ENCODE results near the gene USP32.

USP32 gene

GRCh38 chr17:60163108-60163784 lies 228.7 kb downstream of the USP32 start:
- Mint-ChIP-seq H3K4me1 (peaks cover 29% of the 10 kb centered on the region), H3K9me3 (no peaks in the 10 kb centered on the region), H3K27ac (no peak overlapping the region), H3K4me3 (no peak overlapping the region), H3K27me3 (peaks cover 40% of the 10 kb centered on the region)
- DNase-seq (no peak), ATAC-seq (no peak)

GRCh38 chr17:60161598-60162330 lies 230.2 kb downstream of the USP32 start:
- Mint-ChIP-seq H3K9me3 (no peaks in the 10 kb centered on the region), H3K4me3 (no peak overlapping the region), H3K27me3 (peaks cover 44% of the 10 kb centered on the region), H3K4me1 (peaks cover 21% of the 10 kb centered on the region), H3K27ac (peak overlapping the region; percentile 38 to 49)
- DNase-seq, result no peak
- no peak for ATAC-seq

GRCh38 chr17:60160829-60161501 lies 231.0 kb downstream of the USP32 start:
- H3K4me1 Mint-ChIP-seq, result peaks cover 16% of the 10 kb centered on the region
- no peak for DNase-seq
- H3K27ac Mint-ChIP-seq, result peak overlapping the region in 1 of 2 donors; percentile 58
- H3K9me3 Mint-ChIP-seq, result no peaks in the 10 kb centered on the region
- H3K27me3 Mint-ChIP-seq, result peaks cover 51% of the 10 kb centered on the region
- H3K4me3 Mint-ChIP-seq, result no peak overlapping the region
- no peak for ATAC-seq

- ATAC-seq (no peak), DNase-seq (no peak)
- H3K4me1 Mint-ChIP-seq, result peaks cover 6% of the 10 kb centered on the region
- no peaks in the 10 kb centered on the region for H3K9me3 Mint-ChIP-seq
- no peak overlapping the region for H3K4me3 Mint-ChIP-seq
- peaks cover 51% of the 10 kb centered on the region for H3K27me3 Mint-ChIP-seq
- no peak overlapping the region for H3K27ac Mint-ChIP-seq
Measured at GRCh38 chr17:60159479-60159866, 232.5 kb downstream of the USP32 start.

GRCh38 chr17:60158751-60159478 lies 233.0 kb downstream of the USP32 start:
- no peak for DNase-seq
- Mint-ChIP-seq H3K27ac (no peak overlapping the region), H3K4me3 (no peak overlapping the region), H3K9me3 (no peaks in the 10 kb centered on the region), H3K4me1 (peaks cover 6% of the 10 kb centered on the region), H3K27me3 (peaks cover 51% of the 10 kb centered on the region)
- no peak for ATAC-seq

- no peak overlapping the region for H3K27ac Mint-ChIP-seq
- peaks cover 55% of the 10 kb centered on the region for H3K27me3 Mint-ChIP-seq
- no peaks in the 10 kb centered on the region for H3K4me1 Mint-ChIP-seq
- H3K4me3 Mint-ChIP-seq, result no peak overlapping the region
- no peak for ATAC-seq
- DNase-seq, result no peak
- H3K9me3 Mint-ChIP-seq, result no peaks in the 10 kb centered on the region
Measured at GRCh38 chr17:60157487-60158040, 234.4 kb downstream of the USP32 start.

GRCh38 chr17:60156746-60157145 lies 235.2 kb downstream of the USP32 start:
- no peak overlapping the region for H3K4me3 Mint-ChIP-seq
- H3K27me3 Mint-ChIP-seq, result peaks cover 55% of the 10 kb centered on the region
- no peaks in the 10 kb centered on the region for H3K4me1 Mint-ChIP-seq
- no peak overlapping the region for H3K27ac Mint-ChIP-seq
- H3K9me3 Mint-ChIP-seq, result no peaks in the 10 kb centered on the region
- no peak for DNase-seq
- ATAC-seq, result no peak

- no peak for DNase-seq
- no peak overlapping the region for H3K4me3 Mint-ChIP-seq
- H3K4me1 Mint-ChIP-seq, result peaks cover 9% of the 10 kb centered on the region
- H3K27me3 Mint-ChIP-seq, result peaks cover 55% of the 10 kb centered on the region
- H3K27ac Mint-ChIP-seq, result no peak overlapping the region
- H3K9me3 Mint-ChIP-seq, result no peaks in the 10 kb centered on the region
- ATAC-seq, result no peak
Measured at GRCh38 chr17:60155815-60156214, 236.1 kb downstream of the USP32 start.

- peaks cover 55% of the 10 kb centered on the region for H3K27me3 Mint-ChIP-seq
- H3K27ac Mint-ChIP-seq, result no peak overlapping the region
Measured at GRCh38 chr17:60155427-60155814, 236.5 kb downstream of the USP32 start.

GRCh38 chr17:60154616-60155426 lies 237.1 kb downstream of the USP32 start:
- Mint-ChIP-seq H3K27ac (no peak overlapping the region), H3K9me3 (no peaks in the 10 kb centered on the region), H3K4me1 (peaks cover 17% of the 10 kb centered on the region), H3K4me3 (no peak overlapping the region), H3K27me3 (peaks cover 55% of the 10 kb centered on the region)
- DNase-seq (no peak), ATAC-seq (no peak)

More at GRCh38 chr17:60155427-60155814, 236.5 kb downstream of the USP32 start:
- H3K9me3 Mint-ChIP-seq, result no peaks in the 10 kb centered on the region
- DNase-seq, result no peak
- H3K4me3 Mint-ChIP-seq, result no peak overlapping the region
- H3K4me1 Mint-ChIP-seq, result peaks cover 11% of the 10 kb centered on the region
- ATAC-seq, result no peak

- H3K4me1 Mint-ChIP-seq, result peaks cover 26% of the 10 kb centered on the region
- peaks cover 61% of the 10 kb centered on the region for H3K27me3 Mint-ChIP-seq
- no peaks in the 10 kb centered on the region for H3K9me3 Mint-ChIP-seq
- H3K27ac Mint-ChIP-seq, result peak overlapping the region in 1 of 2 donors; percentile 39
- ATAC-seq (no peak), DNase-seq (no peak)
- no peak overlapping the region for H3K4me3 Mint-ChIP-seq
Measured at GRCh38 chr17:60153606-60154390, 238.1 kb downstream of the USP32 start.

GRCh38 chr17:60151355-60151754 lies 240.6 kb downstream of the USP32 start:
- Mint-ChIP-seq H3K4me3 (peak overlapping the region; percentile 60), H3K27ac (no peak overlapping the region), H3K9me3 (no peaks in the 10 kb centered on the region), H3K27me3 (peaks cover 76% of the 10 kb centered on the region), H3K4me1 (peaks cover 26% of the 10 kb centered on the region)
- DNase-seq, result peak in 1 of 2 donors; percentile 31
- ATAC-seq, result peak; percentile 86

- H3K4me3 Mint-ChIP-seq, result peak within 1 kb of the TSS; percentile 60
- H3K27ac Mint-ChIP-seq, result no peak within 1 kb of the TSS
- peaks cover 87% of the 10 kb centered on the region for H3K27me3 Mint-ChIP-seq
- ATAC-seq (peak; percentile 18), DNase-seq (no peak)
- no peaks in the 10 kb centered on the region for H3K9me3 Mint-ChIP-seq
- H3K4me1 Mint-ChIP-seq, result peaks cover 26% of the 10 kb centered on the region
Measured at GRCh38 chr17:60149691-60150582, 242.0 kb downstream of the USP32 start, which contains the start of gene CA4. Gene CA4 (plus strand): TSS chr17:60149973. CDS start chr17:60150035, 62 bp downstream.

Data from stimulated activated naive CD8-positive, alpha-beta T cell treated with anti-CD3 and anti-CD28 coated beads, Interleukin-15, amount 100 ng/mL, for 72 hours (primary cell).